GM23338 (cell line): ENCODE data around the gene POFUT2. TPM values are rescaled to one million over a fixed set of nuclear protein-coding genes. Genes with fewer than 3 reads are reported as not detected.

Source experiments
- CREB1 ChIP-seq: fragments of 250-450 bp; sonication (Bioruptor Pico); IDR thresholded peaks from 2 replicates; pipeline ENCODE4 v1.5.0; 2020; ENCODE audit warnings: low read depth, mild to moderate bottlenecking, moderate library complexity
- EZH2phosphoT487 ChIP-seq: fragments of 200-600 bp; sonication (generic); IDR thresholded peaks from one replicate; pipeline ENCODE4 v1.8.1; 2018; ENCODE audit warnings: antibody characterized with exemption; ENCODE audit not compliant: unreplicated experiment
- STAT1 ChIP-seq: IDR thresholded peaks from one replicate; pipeline ENCODE4 v1.6.1; 2016; ENCODE audit warnings: antibody characterized with exemption; ENCODE audit not compliant: unreplicated experiment
- ZNF114 ChIP-seq: fragments of 250-450 bp; sonication (Bioruptor Pico); IDR thresholded peaks from 2 replicates; pipeline ENCODE4 v1.5.0; 2020; ENCODE audit warnings: mild to moderate bottlenecking, moderate library complexity
- polyA plus RNA-seq: library from polyadenylated mRNA; unstranded; fragments of >200 nt; fragmentation: Nextera tagmentation; extraction: Ambion mirVana; gene quantifications from 2 replicates; pipeline ENCODE4 v1.2.1, GENCODE V29; 2016
- total RNA-seq: library from RNA; depleted of rRNA; stranded (reverse); fragments of >200 nt; shearing (Covaris generic); gene quantifications from 2 replicates; pipeline ENCODE4 v1.2.3, GENCODE V29; 2014
- TF ChIP-seq, protein P1 (sequence below): fragments of 250-450 bp; sonication (Bioruptor Pico); IDR thresholded peaks from 2 replicates; pipeline ENCODE4 v1.5.0; 2020; ENCODE audit warnings: mild to moderate bottlenecking, moderate library complexity
- TF ChIP-seq, protein P2 (sequence below): IDR thresholded peaks from one replicate; pipeline ENCODE4 v1.6.1; 2018; ENCODE audit warnings: antibody characterized with exemption; ENCODE audit not compliant: unreplicated experiment

POFUT2 gene
- total and polyA plus RNA-seq, 2 experiments from 2014 or later = 12.1 to 34.5 TPM

DNA sequence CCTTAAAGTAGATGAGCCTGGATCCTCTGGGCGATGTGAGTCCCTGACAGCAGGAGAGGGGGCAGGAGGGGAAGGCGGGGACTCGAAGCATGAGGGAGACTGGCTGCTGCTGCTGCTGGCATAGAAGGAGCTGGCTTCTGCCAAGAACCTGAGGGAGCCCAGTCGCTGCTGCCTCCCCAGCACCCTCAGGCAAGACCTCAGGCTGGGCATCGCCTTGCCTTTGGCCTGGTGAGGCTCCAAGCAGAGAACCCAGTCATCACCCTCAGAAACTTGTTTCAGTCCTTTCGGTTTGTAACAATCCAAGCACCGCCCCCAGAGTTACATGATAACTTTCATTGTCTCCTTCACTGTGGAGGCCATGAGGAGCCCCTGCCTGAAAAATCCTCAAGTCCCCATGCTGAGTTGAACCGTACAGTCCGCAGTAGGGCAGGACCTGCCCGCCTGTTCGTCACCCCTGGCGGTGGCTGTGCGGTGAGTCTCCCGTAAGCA, 38.8 kb downstream of the POFUT2 start (continued):
- TF ChIP-seq, protein P1, sequence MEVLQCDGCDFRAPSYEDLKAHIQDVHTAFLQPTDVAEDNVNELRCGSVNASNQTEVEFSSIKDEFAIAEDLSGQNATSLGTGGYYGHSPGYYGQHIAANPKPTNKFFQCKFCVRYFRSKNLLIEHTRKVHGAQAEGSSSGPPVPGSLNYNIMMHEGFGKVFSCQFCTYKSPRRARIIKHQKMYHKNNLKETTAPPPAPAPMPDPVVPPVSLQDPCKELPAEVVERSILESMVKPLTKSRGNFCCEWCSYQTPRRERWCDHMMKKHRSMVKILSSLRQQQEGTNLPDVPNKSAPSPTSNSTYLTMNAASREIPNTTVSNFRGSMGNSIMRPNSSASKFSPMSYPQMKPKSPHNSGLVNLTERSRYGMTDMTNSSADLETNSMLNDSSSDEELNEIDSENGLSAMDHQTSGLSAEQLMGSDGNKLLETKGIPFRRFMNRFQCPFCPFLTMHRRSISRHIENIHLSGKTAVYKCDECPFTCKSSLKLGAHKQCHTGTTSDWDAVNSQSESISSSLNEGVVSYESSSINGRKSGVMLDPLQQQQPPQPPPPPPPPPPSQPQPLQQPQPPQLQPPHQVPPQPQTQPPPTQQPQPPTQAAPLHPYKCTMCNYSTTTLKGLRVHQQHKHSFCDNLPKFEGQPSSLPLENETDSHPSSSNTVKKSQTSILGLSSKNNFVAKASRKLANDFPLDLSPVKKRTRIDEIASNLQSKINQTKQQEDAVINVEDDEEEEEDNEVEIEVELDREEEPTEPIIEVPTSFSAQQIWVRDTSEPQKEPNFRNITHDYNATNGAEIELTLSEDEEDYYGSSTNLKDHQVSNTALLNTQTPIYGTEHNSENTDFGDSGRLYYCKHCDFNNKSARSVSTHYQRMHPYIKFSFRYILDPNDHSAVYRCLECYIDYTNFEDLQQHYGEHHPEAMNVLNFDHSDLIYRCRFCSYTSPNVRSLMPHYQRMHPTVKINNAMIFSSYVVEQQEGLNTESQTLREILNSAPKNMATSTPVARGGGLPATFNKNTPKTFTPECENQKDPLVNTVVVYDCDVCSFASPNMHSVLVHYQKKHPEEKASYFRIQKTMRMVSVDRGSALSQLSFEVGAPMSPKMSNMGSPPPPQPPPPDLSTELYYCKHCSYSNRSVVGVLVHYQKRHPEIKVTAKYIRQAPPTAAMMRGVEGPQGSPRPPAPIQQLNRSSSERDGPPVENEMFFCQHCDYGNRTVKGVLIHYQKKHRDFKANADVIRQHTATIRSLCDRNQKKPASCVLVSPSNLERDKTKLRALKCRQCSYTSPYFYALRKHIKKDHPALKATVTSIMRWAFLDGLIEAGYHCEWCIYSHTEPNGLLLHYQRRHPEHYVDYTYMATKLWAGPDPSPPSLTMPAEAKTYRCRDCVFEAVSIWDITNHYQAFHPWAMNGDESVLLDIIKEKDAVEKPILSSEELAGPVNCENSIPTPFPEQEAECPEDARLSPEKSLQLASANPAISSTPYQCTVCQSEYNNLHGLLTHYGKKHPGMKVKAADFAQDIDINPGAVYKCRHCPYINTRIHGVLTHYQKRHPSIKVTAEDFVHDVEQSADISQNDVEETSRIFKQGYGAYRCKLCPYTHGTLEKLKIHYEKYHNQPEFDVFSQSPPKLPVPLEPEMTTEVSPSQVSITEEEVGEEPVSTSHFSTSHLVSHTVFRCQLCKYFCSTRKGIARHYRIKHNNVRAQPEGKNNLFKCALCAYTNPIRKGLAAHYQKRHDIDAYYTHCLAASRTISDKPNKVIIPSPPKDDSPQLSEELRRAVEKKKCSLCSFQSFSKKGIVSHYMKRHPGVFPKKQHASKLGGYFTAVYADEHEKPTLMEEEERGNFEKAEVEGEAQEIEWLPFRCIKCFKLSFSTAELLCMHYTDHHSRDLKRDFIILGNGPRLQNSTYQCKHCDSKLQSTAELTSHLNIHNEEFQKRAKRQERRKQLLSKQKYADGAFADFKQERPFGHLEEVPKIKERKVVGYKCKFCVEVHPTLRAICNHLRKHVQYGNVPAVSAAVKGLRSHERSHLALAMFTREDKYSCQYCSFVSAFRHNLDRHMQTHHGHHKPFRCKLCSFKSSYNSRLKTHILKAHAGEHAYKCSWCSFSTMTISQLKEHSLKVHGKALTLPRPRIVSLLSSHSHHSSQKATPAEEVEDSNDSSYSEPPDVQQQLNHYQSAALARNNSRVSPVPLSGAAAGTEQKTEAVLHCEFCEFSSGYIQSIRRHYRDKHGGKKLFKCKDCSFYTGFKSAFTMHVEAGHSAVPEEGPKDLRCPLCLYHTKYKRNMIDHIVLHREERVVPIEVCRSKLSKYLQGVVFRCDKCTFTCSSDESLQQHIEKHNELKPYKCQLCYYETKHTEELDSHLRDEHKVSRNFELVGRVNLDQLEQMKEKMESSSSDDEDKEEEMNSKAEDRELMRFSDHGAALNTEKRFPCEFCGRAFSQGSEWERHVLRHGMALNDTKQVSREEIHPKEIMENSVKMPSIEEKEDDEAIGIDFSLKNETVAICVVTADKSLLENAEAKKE (CRISPR knock-in tag) = no peak
- TF ChIP-seq EZH2phosphoT487 = no peak
- TF ChIP-seq, protein P2, sequence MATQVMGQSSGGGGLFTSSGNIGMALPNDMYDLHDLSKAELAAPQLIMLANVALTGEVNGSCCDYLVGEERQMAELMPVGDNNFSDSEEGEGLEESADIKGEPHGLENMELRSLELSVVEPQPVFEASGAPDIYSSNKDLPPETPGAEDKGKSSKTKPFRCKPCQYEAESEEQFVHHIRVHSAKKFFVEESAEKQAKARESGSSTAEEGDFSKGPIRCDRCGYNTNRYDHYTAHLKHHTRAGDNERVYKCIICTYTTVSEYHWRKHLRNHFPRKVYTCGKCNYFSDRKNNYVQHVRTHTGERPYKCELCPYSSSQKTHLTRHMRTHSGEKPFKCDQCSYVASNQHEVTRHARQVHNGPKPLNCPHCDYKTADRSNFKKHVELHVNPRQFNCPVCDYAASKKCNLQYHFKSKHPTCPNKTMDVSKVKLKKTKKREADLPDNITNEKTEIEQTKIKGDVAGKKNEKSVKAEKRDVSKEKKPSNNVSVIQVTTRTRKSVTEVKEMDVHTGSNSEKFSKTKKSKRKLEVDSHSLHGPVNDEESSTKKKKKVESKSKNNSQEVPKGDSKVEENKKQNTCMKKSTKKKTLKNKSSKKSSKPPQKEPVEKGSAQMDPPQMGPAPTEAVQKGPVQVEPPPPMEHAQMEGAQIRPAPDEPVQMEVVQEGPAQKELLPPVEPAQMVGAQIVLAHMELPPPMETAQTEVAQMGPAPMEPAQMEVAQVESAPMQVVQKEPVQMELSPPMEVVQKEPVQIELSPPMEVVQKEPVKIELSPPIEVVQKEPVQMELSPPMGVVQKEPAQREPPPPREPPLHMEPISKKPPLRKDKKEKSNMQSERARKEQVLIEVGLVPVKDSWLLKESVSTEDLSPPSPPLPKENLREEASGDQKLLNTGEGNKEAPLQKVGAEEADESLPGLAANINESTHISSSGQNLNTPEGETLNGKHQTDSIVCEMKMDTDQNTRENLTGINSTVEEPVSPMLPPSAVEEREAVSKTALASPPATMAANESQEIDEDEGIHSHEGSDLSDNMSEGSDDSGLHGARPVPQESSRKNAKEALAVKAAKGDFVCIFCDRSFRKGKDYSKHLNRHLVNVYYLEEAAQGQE = no peak
- no peak for TF ChIP-seq ZNF114 (CRISPR knock-in tag)
- no peak for TF ChIP-seq CREB1
- no peak for TF ChIP-seq STAT1
